Measurements from ENCODE around the gene CSRNP3.

DNA sequence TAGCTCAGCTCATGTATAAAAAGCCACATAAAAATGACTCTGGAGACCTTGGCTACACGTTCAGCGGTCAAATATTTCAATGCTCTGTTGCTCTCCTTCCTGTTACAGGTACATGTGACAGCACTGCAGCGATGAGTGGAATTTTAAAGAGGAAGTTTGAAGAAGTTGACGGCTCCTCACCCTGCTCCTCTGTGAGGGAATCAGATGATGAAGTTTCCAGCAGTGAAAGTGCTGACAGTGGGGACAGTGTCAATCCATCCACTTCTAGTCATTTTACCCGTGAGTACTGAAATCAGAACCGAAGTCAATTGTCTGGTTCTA is 125.4 kb downstream of the CSRNP3 start:
- TF ChIP-seq FOXP2 (optimal IDR thresholded peaks at IDR 0.05; ENCODE audit: control extremely low read depth, extremely low read length, insufficient read depth) (no peak), POLR2AphosphoS5 (IDR thresholded peaks at IDR 0.05; ENCODE audit: borderline replicate concordance, low read depth, low read length) (no peak)

Measured in SK-N-MC (cell line).